K562 (cell line): Measurements from ENCODE around the gene LRMDA. TPM values are rescaled to one million over a fixed set of nuclear protein-coding genes. Genes with fewer than 3 reads are reported as not detected.

ENCODE experiments used
- ATAC-seq: fragments of 200-7000 bp; cut with Tn5 transposase; 3 replicates; pipeline ENCODE4 v1.9.1; 2020; ENCODE audit warnings: moderate library complexity
- BruUV-seq: library from RNA; stranded (reverse); fragments of 400-500 nt; replicated peaks from 2 replicates; lab custom pipeline; 2021; lab: Mats Ljungman, UMichigan
- CTCF ChIA-PET: fragments of 300-600 bp; formaldehyde crosslinking; extraction: SDS; loops from one replicate; lab custom pipeline; 2021; ENCODE audit warnings: low intra/inter-chr PET ratio; lab: Yijun Ruan, JAX
- POLR2A ChIA-PET: fragments of 300-600, 350-650 bp; sonication (Branson Sonifier 250); formaldehyde crosslinking; extraction: SDS; loops from one replicate; lab custom pipeline; 2021; ENCODE audit warnings: antibody characterized with exemption, inconsistent platforms; lab: Yijun Ruan, JAX
- DNase-seq, 4 experiments: peaks; one replicate each; pipeline versions ENCODE4 v3.0.0 to v3.0.0-alpha.2; 2011 to 2018; ENCODE audit warnings: low spot score in 3 of 4, mixed read lengths in 3 of 4; ENCODE audit errors: extremely low read depth in 1 of 4
- FAIRE-seq: peaks from 2 replicates; lab custom pipeline; 2011; peaks lifted over from hg19 to GRCh38; lab: Jason Lieb, UNC
- H2AFZ ChIP-seq: 2 replicates; pipeline ENCODE4 v1.6.0; 2011; ENCODE audit warnings: low read depth, low read length, control low read depth, inconsistent platforms
- H3K27ac ChIP-seq: fragments of 200-600 bp; 3 replicates; pipeline ENCODE4 v1.8.0; 2011; ENCODE audit warnings: low read depth, mild to moderate bottlenecking, control low read depth, inconsistent platforms, low read length, moderate library complexity, mixed read lengths; ENCODE audit errors: extremely low read depth
- H3K27me3 ChIP-seq, 2 experiments: fragments of 300-600 bp in 1 of 2; 2 replicates in 1 of 2; 3 replicates in 1 of 2; pipeline versions ENCODE4 v1.6.0 to v1.8.0; 2011; ENCODE audit warnings: inconsistent platforms in 2 of 2, low read length in 2 of 2, mild to moderate bottlenecking in 1 of 2, mixed read lengths in 1 of 2, moderate library complexity in 1 of 2; ENCODE audit not compliant: control insufficient read depth in 2 of 2, insufficient read depth in 2 of 2
- H3K36me3 ChIP-seq: fragments of 300-600 bp; 3 replicates; pipeline ENCODE4 v1.8.0; 2011; ENCODE audit warnings: mild to moderate bottlenecking, low read length, inconsistent platforms; ENCODE audit not compliant: control insufficient read depth, insufficient read depth
- H3K4me1 ChIP-seq, 2 experiments: fragments of 200-600 bp in 1 of 2; replicated peaks in 1 of 2; 2 replicates in 1 of 2; 3 replicates in 1 of 2; pipeline versions ENCODE4 v1.5.1 to v1.8.0; 2011; ENCODE audit warnings: inconsistent platforms in 2 of 2, low read length in 2 of 2, mild to moderate bottlenecking in 1 of 2, mixed read lengths in 1 of 2, moderate library complexity in 1 of 2; ENCODE audit not compliant: control insufficient read depth in 2 of 2, insufficient read depth in 2 of 2
- H3K4me2 ChIP-seq: 2 replicates; pipeline ENCODE4 v1.6.1; 2011; ENCODE audit warnings: low read length, control low read depth, inconsistent platforms, mixed read lengths; ENCODE audit not compliant: insufficient read depth
- H3K4me3 ChIP-seq: fragments of 200-600 bp; sonication (generic), shearing (Covaris generic); 2 replicates; pipeline ENCODE4 v1.5.1; 2016; ENCODE audit warnings: control low read depth, inconsistent platforms
- H3K79me2 ChIP-seq: fragments of 200-600 bp; 3 replicates; pipeline ENCODE4 v1.8.0; 2011; ENCODE audit warnings: low read length, inconsistent platforms; ENCODE audit not compliant: control insufficient read depth, insufficient read depth
- H3K9ac ChIP-seq, 2 experiments: 2 replicates each; pipeline versions ENCODE4 v1.6.0 to v1.6.1; 2011; ENCODE audit warnings: low read depth in 2 of 2, low read length in 2 of 2, control low read depth in 1 of 2, inconsistent platforms in 1 of 2, mild to moderate bottlenecking in 1 of 2, mixed read lengths in 1 of 2; ENCODE audit not compliant: insufficient read depth in 1 of 2
- H3K9me1 ChIP-seq: one replicate; pipeline ENCODE4 v1.6.0; 2011; ENCODE audit warnings: inconsistent platforms, mild to moderate bottlenecking, low read length, moderate library complexity; ENCODE audit not compliant: control insufficient read depth, insufficient read depth
- H3K9me3 ChIP-seq: replicated peaks from 2 replicates; pipeline ENCODE4 v1.5.1; 2011; ENCODE audit warnings: low read depth, low read length, inconsistent platforms; ENCODE audit not compliant: control insufficient read depth, insufficient read depth
- H4K20me1 ChIP-seq: replicated peaks from 2 replicates; pipeline ENCODE4 v1.6.1; 2011; ENCODE audit warnings: low read length, inconsistent platforms, mixed read lengths; ENCODE audit not compliant: control insufficient read depth, insufficient read depth
- CREB5 ChIP-seq: fragments of 250-450 bp; sonication (Bioruptor Pico); IDR thresholded peaks from 2 replicates; pipeline ENCODE4 v1.5.0; 2020; ENCODE audit warnings: mild to moderate bottlenecking
- ESRRA ChIP-seq: fragments of 450-650 bp; IDR thresholded peaks from 2 replicates; pipeline ENCODE4 v1.6.1; 2014; ENCODE audit warnings: low read depth, mild to moderate bottlenecking, moderate library complexity, borderline replicate concordance
- KLF1 ChIP-seq: fragments of 450-650 bp; IDR thresholded peaks from 2 replicates; pipeline ENCODE4 v1.6.1; 2016; ENCODE audit warnings: missing genetic modification characterization, missing compliant biosample characterization
- MAX ChIP-seq: sonication (generic); formaldehyde crosslinking; IDR thresholded peaks from 2 replicates; pipeline ENCODE4 v1.9.0; 2022; ENCODE audit warnings: mild to moderate bottlenecking, missing genetic modification reagents
- MXI1 ChIP-seq: IDR thresholded peaks from 2 replicates; pipeline ENCODE4 v1.6.1; 2011; ENCODE audit warnings: low read depth, mild to moderate bottlenecking, improper control_type of control experiment, low read length
- NCOA2 ChIP-seq, 2 experiments: fragments of 450-650 bp; IDR thresholded peaks; 2 replicates each; pipeline ENCODE4 v1.6.1; 2018; ENCODE audit warnings: mild to moderate bottlenecking in 2 of 2, moderate library complexity in 1 of 2; ENCODE audit not compliant: partially characterized antibody in 2 of 2
- PKNOX1 ChIP-seq: fragments of 450-650 bp; IDR thresholded peaks from 2 replicates; pipeline ENCODE4 v1.6.1; 2016
- POLR3G ChIP-seq: IDR thresholded peaks from 2 replicates; pipeline ENCODE4 v1.6.1; 2011; ENCODE audit not compliant: insufficient read length, insufficient replicate concordance; ENCODE audit errors: extremely low read depth
- RAD21 ChIP-seq, 2 experiments: fragments of 250-450 bp in 1 of 2; fragments of 450-650 bp in 1 of 2; sonication (Bioruptor Pico) in 1 of 2; formaldehyde crosslinking in 1 of 2; IDR thresholded peaks in 1 of 2; conservative IDR thresholded peaks in 1 of 2; 2 replicates each; pipeline versions ENCODE4 v1.4.0 to v1.8.0; 2020 to 2022; ENCODE audit warnings: mild to moderate bottlenecking in 2 of 2, moderate library complexity in 1 of 2
- SNIP1 ChIP-seq: fragments of 450-650 bp; IDR thresholded peaks from 2 replicates; pipeline ENCODE4 v1.7.1; 2017; ENCODE audit warnings: low read depth, mild to moderate bottlenecking
- SUPT5H ChIP-seq: fragments of 450-650 bp; IDR thresholded peaks from 2 replicates; pipeline ENCODE4 v1.6.1; 2016
- TFE3 ChIP-seq: fragments of 450-650 bp; formaldehyde crosslinking; IDR thresholded peaks from 2 replicates; pipeline ENCODE4 v1.4.0; 2020; ENCODE audit warnings: mild to moderate bottlenecking, mixed read lengths
- WGBS: fragments of 100-300 bp; shearing (Covaris generic); methylation state at CpG from one replicate; pipeline ENCODE4 v1.1.6; 2016; ENCODE audit warnings: low coverage, mixed read lengths; ENCODE audit not compliant: insufficient coverage; ENCODE audit errors: missing lambda C conversion rate; 5-methylcytosine and 5-hydroxymethylcytosine counted together
- in situ Hi-C: fragments of 300-500 bp; cut with MboI; formaldehyde crosslinking; loops from 4 replicates; pipeline ENCODE4 v1.15.0; 2018; ENCODE audit warnings: inconsistent platforms, mixed read lengths
- intact Hi-C: fragments of 100-400 bp; cut with micrococcal nuclease; formaldehyde crosslinking; loops from 2 replicates; pipeline ENCODE4 v1.14.2; 2022
- polyA plus RNA-seq, 8 experiments: library from polyadenylated mRNA; depleted of rRNA in 4 of 8; stranded (reverse) in 5 of 8; unstranded in 3 of 8; fragments of >200 nt; fragmentation: Nextera tagmentation in 2 of 8; fragmentation: Illumina TruSeq in 1 of 8; extraction: Ambion mirVana in 2 of 8; extraction: Trizol in 1 of 8; gene quantifications; 2 replicates each; pipeline versions ENCODE4 v1.2.1 to v1.2.3, GENCODE V29; 2011 to 2014; ENCODE audit warnings: inconsistent platforms in 1 of 8, missing spikeins in 1 of 8
- total RNA-seq, 7 experiments: library from RNA; depleted of rRNA in 6 of 7; stranded (reverse); fragments of >200 nt in 6 of 7; fragmentation: Illumina TruSeq in 2 of 7; extraction: Trizol in 2 of 7; gene quantifications; 2 replicates each; pipeline versions ENCODE4 v1.2.1 to v1.2.3, GENCODE V29; 2011 to 2021; ENCODE audit warnings: low replicate concordance in 1 of 7

The LRMDA gene
- total and polyA plus RNA-seq, 9 of the 15 experiments (the other 6 are each of a cell fraction or from before 2014, with no cell fraction given) = 0.25 TPM; not detected in 8

GRCh38 chr10:75438275-75438674 is 6.9 kb downstream of the LRMDA start:
- DNase-seq (no peak), FAIRE-seq (no peak), ATAC-seq (no peak)
- CTCF ChIA-PET = no interaction called here
- Histone ChIP-seq H3K36me3 (no peaks in the 10 kb centered on the region), H3K4me1 (no peaks in the 10 kb centered on the region), H4K20me1 (no peaks in the 10 kb centered on the region), H3K27ac (no peak overlapping the region), H2AFZ (no peak overlapping the region), H3K79me2 (no peaks in the 10 kb centered on the region), H3K9me1 (no peaks in the 10 kb centered on the region), H3K9me3 (no peaks in the 10 kb centered on the region), H3K4me2 (no peak overlapping the region), H3K4me3 (no peak overlapping the region), H3K9ac (no peak overlapping the region), H3K27me3 (peaks cover 2 to 14% of the 10 kb centered on the region in 2 experiments; a peak in 4 of 5 replicates)
- in situ Hi-C loops (no loop called here), intact Hi-C loops (no loop called here)
- WGBS = 3% methylated on average over 3 of the region's 3 CpGs
- BruUV-seq = no TSS peak
- TF ChIP-seq SNIP1 = no peak
- POLR2A ChIA-PET = no interaction called here

GRCh38 chr10:75439811-75440210 is 8.4 kb downstream of the LRMDA start:
- Histone ChIP-seq H3K9ac (no peak overlapping the region), H3K36me3 (no peaks in the 10 kb centered on the region), H3K27ac (no peak overlapping the region), H2AFZ (no peak overlapping the region), H3K9me3 (peaks cover 6% of the 10 kb centered on the region), H3K9me1 (no peaks in the 10 kb centered on the region), H3K4me2 (no peak overlapping the region), H3K4me3 (no peak overlapping the region), H3K4me1 (no peaks in the 10 kb centered on the region), H4K20me1 (no peaks in the 10 kb centered on the region), H3K79me2 (no peaks in the 10 kb centered on the region), H3K27me3 (peaks cover 0 to under 1% of the 10 kb centered on the region in 2 experiments; a peak in 2 of 5 replicates)
- 0% methylated on average over 4 of the region's 4 CpGs for WGBS
- DNase-seq = no peak
- no peak for FAIRE-seq
- in situ Hi-C loops (no loop called here), intact Hi-C loops (no loop called here)
- no peak for ATAC-seq
- BruUV-seq = no TSS peak
- CTCF ChIA-PET = no interaction called here
- POLR2A ChIA-PET = no interaction called here
- TF ChIP-seq MXI1 = no peak
- TF ChIP-seq MAX = no peak
- no peak for TF ChIP-seq KLF1
- no peak for TF ChIP-seq SUPT5H
- no peak for TF ChIP-seq PKNOX1
- no peak for TF ChIP-seq ESRRA
- no peak for TF ChIP-seq TFE3 (CRISPR knock-in tag)
- TF ChIP-seq NCOA2 (IDR thresholded peaks at IDR 0.05; ENCODE audit: partially characterized antibody in 2 of 2) = no peak
- TF ChIP-seq RAD21 (CRISPR knock-in tag; conservative IDR thresholded peaks at IDR 0.05 in 1 of 2, IDR thresholded peaks at IDR 0.05 in 1 of 2) = no peak
- no peak for TF ChIP-seq CREB5 (CRISPR knock-in tag)
- TF ChIP-seq POLR3G = no peak
